Measurements from ENCODE around the gene RPL3. TPM values are rescaled to one million over a fixed set of nuclear protein-coding genes. Genes with fewer than 3 reads are reported as not detected.

RPL3 gene
- total RNA-seq, 2 donors from 2014 or later: 796 to 1,078 TPM

GRCh38 chr22:39276440-39277141 is 42.8 kb downstream of the RPL3 start:
- intact Hi-C loops (cut with DNase I): no loop called here
- DNase-seq (no peak), ATAC-seq (no peak)

- no peak for DNase-seq
- intact Hi-C loops (cut with DNase I): no loop called here
Observed at GRCh38 chr22:39275814-39276439, 43.5 kb downstream of the RPL3 start.

GRCh38 chr22:39273950-39274887 is 45.2 kb downstream of the RPL3 start:
- DNase-seq: no peak
- ATAC-seq: no peak
- intact Hi-C loops (cut with DNase I): no loop called here

More at GRCh38 chr22:39275814-39276439, 43.5 kb downstream of the RPL3 start:
- ATAC-seq: no peak

GRCh38 chr22:39270792-39271191 is 48.6 kb downstream of the RPL3 start:
- DNase-seq: no peak
- intact Hi-C loops (cut with DNase I): no loop called here
- ATAC-seq: no peak

GRCh38 chr22:39270280-39270679 is 49.1 kb downstream of the RPL3 start:
- intact Hi-C loops (cut with DNase I): no loop called here
- no peak for ATAC-seq
- DNase-seq: no peak

GRCh38 chr22:39269095-39269790 is 50.2 kb downstream of the RPL3 start:
- intact Hi-C loops (cut with DNase I): no loop called here
- DNase-seq (no peak), ATAC-seq (no peak)

- peak in 1 of 2 donors; percentile 58 for ATAC-seq
Observed at GRCh38 chr22:39268645-39269044, 50.8 kb downstream of the RPL3 start.

GRCh38 chr22:39267974-39268373 is 51.4 kb downstream of the RPL3 start:
- DNase-seq (no peak), ATAC-seq (no peak)
- intact Hi-C loops (cut with DNase I): no loop called here

More at GRCh38 chr22:39268645-39269044, 50.8 kb downstream of the RPL3 start:
- intact Hi-C loops (cut with DNase I): no loop called here
- DNase-seq: no peak

GRCh38 chr22:39266398-39267030 is 52.9 kb downstream of the RPL3 start:
- no peak for DNase-seq
- intact Hi-C loops (cut with DNase I): no loop called here
- peak in 1 of 2 donors; percentile 47 for ATAC-seq

- intact Hi-C loops (cut with DNase I): no loop called here
- ATAC-seq: peak in 1 of 2 donors; percentile 4
Observed at GRCh38 chr22:39265143-39265886, 54.1 kb downstream of the RPL3 start.

GRCh38 chr22:39264349-39265038 is 54.9 kb downstream of the RPL3 start:
- intact Hi-C loops (cut with DNase I): no loop called here
- DNase-seq (peak; percentile 57), ATAC-seq (peak; percentile 56 to 72)

More at GRCh38 chr22:39265143-39265886, 54.1 kb downstream of the RPL3 start:
- DNase-seq: no peak

- DNase-seq: no peak
- ATAC-seq: no peak
- intact Hi-C loops (cut with DNase I): no loop called here
Observed at GRCh38 chr22:39263626-39264348, 55.6 kb downstream of the RPL3 start.

Other genes with a start within 250 kb of the RPL3 start
- gene APOBEC3G, start 242.3 kb downstream of the RPL3 start, total RNA-seq: 1 to 10 TPM; 4.6 to 6.8 TPM
- under 1 TPM in 1 of 2 donors, not detected in 1; 0.35 TPM for gene APOBEC3H, start 222.4 kb downstream of the RPL3 start, total RNA-seq
- gene CBX7, start 166.9 kb downstream of the RPL3 start, total RNA-seq: 10 to 100 TPM; 54.5 to 63.7 TPM
- 10 to 100 TPM; 17.5 to 51.2 TPM for gene PDGFB, start 74.6 kb downstream of the RPL3 start, total RNA-seq
- gene SYNGR1, start 30.4 kb upstream of the RPL3 start, total RNA-seq: 10 to 100 TPM; 48.3 to 60.8 TPM
- gene TAB1, start 80.2 kb upstream of the RPL3 start, total RNA-seq: 10 to 100 TPM; 14.1 to 16.8 TPM
- 10 to 100 TPM; 11.6 to 13.7 TPM for gene MGAT3, start 137.4 kb upstream of the RPL3 start, total RNA-seq
- gene MIEF1, start 182.7 kb upstream of the RPL3 start, total RNA-seq: 10 to 100 TPM; 18.1 to 29.0 TPM
- 100 to 1,000 TPM; 203 to 294 TPM for gene ATF4, start 200.9 kb upstream of the RPL3 start, total RNA-seq
- 10 to 100 TPM; 66.1 to 70.7 TPM for gene RPS19BP1, start 213.1 kb upstream of the RPL3 start, total RNA-seq